Regular cardiac myocyte (primary cell): Measurements from ENCODE around the gene SLITRK6. TPM values are rescaled to one million over a fixed set of nuclear protein-coding genes. Genes with fewer than 3 reads are reported as not detected.

Experiments used
- total RNA-seq: library from RNA; depleted of rRNA; stranded (reverse); fragments of >200 nt; gene quantifications from 2 replicates; pipeline ENCODE4 v1.2.3, GENCODE V29; 2014

Gene SLITRK6
- total RNA-seq, result under 0.01 TPM in 1 of 2 replicates, not detected in the other

GRCh38 chr13:85799097-85799582, at the start of gene SLITRK6:
Gene SLITRK6 (minus strand): TSS chr13:85799419. CDS start chr13:85796508, 2,911 bp downstream.

